HG02588 (cell line): ENCODE data around the gene ARL6IP4.
A peak's percentile ranks its signal among the peaks of the same experiment; 100 is the strongest.

ENCODE experiments used
- ATAC-seq: cut with Tn5 transposase; IDR thresholded peaks from one replicate; pipeline ENCODE4 v1.9.1; 2021; ENCODE audit warnings: mild to moderate bottlenecking, moderate library complexity; ENCODE audit not compliant: unreplicated experiment

ARL6IP4 gene

DNA sequence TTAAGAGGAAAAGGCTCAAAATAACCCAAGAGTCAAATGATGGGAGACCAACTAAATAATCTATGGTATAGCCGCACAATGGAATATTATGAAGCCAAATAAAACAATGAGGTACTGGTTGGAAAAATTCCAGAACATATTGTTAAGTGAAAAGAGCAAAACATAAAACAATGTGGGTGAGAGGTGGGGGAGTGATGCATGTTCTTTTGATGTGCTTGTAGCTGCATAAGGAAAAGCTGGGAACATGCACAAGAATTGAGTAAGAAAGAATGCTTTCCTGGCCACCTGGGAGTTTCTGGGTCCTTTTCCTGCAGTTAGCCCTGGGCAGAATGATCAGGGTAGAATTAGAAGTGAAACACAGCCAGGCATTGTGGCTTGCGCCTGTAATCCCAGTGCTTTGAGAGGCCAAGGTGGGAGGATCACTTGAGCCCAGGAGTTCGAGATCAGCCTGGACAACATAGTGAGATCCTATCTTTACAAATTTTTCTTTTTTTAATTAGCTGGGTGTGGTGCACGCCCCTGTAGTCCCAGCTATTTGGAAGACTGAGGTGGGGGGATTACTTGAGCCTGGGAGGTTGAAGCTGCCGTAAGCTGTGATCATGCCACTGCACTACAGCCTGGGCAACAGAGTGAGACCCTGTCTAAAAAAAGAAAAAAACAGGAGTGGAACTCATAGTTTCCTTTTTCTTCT, 22.1 kb upstream of the ARL6IP4 start:
- no peak for ATAC-seq

DNA sequence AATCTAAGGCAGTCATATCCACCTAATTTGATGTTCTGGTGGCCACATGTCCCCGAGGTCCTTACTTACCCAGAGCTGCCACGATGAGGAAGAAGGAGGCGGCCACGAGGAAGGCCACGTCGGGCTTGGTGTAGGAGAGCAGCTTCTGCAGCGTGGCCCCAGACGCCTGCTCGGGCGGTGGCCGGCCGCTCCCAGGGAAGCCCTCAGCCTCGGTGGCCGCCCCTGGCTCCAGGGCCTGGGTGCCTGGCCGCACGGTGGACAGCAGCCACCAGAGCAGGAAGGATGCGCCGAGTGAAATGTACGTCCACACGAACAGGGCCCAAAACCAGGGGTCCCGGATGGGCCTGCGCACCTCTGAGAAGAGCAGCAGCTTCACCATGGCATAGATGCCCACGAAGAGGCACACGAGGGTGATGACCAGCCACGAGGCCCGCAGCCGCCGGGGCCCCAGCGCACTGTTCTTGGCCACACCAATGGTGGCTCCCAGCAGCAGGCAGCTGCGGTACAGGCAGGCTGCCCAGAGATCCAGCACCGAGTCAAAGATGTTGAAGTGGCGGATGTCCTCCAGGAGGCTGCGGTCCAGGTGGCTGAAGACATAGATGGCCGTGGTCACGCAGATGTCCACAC, 20.8 kb upstream of the ARL6IP4 start:
- ATAC-seq: no peak

DNA sequence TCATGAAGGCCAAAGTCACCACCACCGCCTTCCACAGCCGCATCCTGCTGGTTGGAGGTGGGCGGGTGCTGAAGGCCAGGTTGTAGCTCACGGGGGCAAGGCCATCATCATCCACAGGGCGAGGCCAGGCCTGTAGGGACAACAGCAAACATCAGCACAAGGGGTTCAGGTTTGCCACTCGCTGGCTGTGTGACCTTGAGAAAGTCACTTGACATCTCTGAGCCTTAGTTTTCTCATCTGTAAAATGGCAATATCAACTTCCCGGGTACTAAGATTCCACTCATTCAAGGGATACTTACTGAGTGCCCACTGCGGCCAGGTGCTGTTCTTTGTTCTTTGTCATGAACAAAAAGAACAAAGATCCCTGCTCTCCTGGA, 20.3 kb upstream of the ARL6IP4 start:
- ATAC-seq: no peak

DNA sequence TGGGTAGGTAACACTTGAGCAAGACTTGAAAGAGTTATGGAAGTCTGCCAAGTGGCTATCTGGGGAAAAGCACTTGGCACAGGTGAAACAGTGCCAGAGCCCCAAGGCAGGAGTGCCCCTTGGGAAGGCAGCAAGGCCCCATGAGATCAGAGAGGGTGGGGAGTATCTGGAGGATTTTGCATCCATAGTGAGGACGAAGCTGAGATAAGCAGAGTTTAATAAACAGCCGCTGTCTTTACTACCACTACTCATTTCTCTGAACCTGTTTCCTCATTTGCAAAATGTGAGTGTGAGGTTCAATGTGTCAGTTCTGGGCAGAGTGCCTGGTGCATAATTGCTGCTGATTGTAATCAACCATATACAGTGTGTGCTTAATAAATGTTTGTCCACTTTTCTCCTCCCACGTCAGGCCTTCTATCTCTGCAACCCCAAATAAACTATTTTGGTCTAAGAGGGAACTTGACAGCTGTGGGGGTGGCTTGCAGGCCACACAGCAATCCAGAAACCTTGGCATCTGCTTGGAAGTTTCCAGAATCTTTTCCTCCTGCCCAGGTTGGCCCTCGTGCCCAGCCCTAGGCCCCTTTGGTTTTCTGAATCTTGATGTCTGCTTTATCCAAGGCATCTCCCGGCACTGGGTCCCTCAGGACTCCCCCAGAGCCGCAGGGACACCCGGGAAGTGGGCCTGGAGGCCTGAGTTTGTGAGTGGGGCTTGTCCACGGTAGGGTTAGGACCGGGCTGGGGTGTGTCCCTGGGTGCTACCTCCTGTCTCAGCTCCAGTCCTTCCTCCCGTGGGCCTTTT, 18.8 kb upstream of the ARL6IP4 start:
- ATAC-seq: no peak

DNA sequence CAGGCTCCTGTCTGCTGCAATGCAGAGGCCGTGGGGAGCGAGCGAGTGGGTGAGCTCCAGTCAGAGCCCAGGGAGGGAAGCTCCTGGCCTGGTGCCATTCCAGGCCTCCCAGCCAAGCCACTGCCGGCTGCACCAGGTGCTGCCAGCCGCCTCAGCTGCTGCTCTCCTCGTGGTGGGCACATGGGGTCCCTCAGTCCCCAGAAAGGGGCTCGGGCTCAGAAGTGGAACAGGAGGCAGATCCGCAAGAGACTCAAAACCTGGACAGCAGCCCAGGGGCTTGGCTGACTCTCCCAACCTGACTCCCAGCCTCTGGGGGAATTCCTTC, 16.6 kb upstream of the ARL6IP4 start:
- ATAC-seq: no peak

DNA sequence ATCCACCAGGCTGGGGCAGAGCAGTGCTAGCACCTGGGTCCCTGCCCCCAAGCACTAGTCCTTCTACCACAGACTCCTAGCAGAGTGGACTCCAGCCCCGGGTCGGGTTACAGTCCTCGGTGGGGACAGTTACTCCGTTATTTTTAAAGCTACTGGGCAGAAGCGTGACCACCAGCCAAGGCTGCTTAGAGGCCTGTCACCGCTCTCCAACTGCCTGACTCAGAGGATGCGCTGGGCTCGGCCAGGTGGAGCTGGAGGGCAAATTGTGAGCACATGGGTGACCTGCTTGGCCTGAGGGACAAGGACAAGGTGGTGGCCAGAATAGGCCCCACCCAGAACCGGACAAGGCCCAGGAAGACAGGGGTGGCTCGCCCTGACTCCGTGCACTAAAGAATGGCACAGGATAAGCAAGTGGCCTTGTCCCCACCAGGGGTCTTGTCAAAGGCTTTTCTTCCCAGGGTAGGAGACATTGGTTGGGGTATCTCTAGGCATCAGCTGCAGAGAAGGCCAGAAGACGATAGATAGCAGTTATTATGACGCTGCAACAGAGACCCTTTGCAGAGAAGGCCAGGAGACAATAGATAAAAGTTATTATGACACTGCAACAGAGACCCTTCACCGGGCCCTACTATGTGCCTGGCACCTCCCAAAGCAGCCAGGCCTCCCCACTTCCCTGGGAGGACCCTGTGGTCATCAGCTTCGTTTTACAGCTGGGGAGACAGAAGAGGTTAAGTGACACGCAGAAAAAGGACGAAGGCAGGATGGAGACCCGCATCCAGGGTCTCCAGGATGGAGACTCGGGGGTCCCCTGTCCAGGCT, 15.8 kb upstream of the ARL6IP4 start:
- no peak for ATAC-seq

DNA sequence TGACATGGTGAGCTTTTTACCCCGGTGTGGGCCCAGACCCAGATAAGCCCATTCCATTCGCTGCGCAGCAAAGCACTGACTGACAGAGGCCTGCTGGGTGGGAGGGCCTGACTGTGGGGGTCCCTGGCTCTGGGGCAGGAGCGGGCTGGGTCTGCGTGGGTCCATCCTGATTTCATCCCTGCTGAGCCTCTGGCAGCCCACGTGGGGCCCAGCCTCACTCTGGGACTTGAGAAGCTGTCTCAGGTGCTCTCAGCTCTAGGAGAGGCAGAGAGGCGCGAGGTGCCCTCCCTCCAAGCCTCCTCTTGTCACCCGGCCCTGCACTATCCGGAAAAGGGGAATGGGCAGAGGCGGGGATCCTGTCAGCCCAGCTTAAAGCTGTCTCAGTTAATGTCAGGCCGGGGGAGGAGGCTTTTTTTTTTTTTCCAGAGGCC, 15.1 kb upstream of the ARL6IP4 start:
- no peak for ATAC-seq

DNA sequence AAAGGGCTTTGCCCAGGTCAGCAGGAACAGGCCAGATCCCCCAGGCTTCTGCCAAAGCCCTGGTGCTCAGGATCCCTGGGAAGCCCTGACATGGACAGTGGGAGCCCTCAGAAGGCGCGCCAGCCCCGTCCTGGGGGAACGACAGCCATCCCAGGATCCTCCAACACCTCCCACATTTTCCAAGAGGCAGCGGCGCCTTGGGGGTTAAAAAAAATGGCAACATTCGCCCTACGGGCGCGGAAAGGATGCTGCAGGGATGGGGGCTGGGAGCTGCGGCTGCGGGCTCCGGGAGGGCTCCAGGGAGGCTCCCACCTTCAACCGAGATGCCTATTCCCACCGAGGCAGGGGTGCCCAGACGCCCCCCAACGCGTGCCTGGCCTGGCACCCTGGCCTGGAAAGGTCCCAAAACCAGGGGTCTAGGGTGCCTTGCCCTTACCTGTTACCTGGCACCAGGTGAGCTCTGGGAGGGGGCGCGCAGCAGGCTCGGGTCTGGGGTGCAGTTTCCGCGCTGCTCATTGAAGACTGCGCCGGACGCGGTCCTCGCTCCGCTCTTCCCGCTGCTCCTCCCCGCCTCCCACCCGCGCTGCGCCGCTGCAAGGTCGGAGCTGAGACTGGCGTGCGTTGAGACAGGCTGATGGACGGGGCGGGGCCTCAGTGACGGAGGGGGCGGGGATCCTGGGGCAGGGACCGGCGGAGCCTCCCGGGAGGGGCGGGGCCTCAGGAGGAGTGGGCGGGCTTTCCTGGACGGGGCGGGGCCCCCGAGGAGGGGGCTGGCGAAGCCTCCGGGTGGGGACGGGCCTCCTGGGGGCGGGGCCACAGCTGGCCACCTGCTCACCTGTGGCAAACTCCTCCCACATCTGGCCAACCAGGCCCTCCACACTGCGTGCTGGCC, 14.4 kb upstream of the ARL6IP4 start, which contains the start of gene ABCB9:
Gene ABCB9 (minus strand): TSS at position 613 of the 892 bp plus-strand sequence. CDS start 6,228 bp downstream, outside the sequence.
- peak; percentile 73 for ATAC-seq

DNA sequence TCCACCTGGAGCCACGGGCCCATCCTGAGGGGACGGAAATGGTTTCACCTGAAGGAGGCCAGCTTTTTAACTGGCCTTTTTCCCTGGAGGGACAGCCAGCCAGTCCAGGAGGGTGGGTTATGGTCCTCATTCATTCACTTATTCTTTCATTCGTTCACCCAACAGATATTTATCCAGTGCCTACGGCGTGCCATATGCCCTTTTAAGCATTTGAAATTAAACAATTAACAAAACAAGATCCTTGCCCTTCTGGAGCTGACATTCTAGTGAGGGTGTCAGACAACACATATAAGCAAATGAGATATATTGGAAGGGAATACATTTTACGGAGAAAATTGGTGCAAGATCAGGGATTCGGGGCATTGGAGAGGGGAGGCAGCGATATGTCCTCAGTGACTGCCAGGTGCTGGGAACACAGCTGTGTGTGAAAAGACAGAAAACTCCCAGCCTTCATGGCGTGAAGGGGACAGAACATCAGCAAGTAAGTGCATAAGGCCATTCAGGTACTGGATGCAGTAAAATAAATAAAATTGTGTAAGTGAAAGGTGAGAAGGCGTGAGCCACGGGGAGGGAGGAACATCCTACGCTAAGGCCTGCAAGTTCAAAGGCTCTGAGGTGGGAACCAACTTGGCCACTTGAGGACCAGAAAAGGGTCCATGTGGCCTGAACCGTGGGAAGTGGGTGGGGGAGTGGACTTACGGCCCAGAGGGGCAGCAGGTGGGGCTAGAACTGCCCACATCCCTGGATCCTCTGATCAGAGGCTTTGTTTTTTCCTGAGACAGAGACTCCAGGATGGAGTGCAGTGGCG, 13.5 kb upstream of the ARL6IP4 start:
- ATAC-seq: no peak

DNA sequence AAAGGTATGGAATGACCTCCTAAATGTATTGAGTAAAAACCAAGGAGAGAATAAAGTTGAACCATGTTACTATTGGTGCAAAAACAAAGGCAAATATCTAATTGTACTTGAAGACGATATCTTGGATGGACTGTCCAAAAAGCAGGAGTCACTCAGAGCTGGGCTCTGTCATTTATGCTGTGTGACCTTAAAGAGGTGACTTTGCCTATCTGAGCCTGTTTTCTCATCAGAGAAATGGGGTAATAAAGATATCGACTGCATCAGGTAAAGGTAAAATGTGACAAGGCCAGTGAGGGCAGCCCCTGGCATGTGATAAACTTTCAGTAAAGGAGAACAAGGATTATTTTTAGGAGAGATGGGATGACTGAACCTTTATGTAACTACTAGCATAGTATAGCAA, 12.4 kb upstream of the ARL6IP4 start:
- no peak for ATAC-seq

DNA sequence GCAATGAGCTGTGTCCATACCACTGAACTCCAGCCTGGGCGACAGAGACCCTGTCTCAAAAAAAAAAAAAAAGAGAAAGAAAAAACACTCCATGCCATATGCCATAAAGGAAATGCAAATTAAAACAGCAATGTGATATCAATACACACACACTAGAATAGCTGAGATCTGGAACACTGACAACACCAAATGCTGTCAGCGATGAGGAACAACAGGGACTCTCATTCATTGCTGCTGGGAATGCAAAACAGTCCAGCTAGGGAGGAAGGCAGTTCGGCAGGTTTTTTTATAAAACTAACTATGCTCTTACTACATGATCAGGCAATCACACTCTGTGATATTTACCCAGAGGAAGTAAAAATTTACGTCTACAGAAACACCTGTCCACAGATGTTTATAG, 10.8 kb upstream of the ARL6IP4 start:
- no peak for ATAC-seq

DNA sequence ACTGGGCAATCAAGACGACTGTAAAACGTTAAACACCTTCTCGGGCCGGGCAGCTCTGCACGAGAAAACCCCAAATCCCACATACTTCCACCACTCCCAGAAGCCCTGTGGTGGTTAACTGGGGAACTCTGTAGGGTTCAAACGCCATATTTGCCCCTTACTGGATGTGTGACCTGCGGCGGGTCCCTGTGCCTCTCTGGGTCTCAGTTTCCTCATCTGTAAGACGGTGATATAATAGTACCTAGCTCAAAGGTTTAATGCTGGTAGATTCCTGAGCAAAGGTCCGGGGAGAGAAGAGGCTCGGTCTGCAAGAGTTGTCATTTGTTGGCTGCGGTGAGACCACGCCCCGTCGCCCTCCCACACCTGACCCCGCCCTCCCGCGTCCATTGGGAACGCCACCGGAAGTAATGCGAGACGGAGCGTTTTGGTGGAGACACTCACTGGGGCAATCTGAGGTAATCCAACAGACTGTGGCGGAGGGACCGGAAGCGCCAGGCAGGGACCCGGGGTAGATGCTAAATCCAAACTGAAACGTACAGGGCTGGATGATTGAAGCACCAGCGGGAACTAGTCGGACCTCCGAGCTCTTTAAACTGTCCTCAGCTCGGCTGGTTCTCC, 6.1 kb upstream of the ARL6IP4 start:
- ATAC-seq: peak; percentile 73

DNA sequence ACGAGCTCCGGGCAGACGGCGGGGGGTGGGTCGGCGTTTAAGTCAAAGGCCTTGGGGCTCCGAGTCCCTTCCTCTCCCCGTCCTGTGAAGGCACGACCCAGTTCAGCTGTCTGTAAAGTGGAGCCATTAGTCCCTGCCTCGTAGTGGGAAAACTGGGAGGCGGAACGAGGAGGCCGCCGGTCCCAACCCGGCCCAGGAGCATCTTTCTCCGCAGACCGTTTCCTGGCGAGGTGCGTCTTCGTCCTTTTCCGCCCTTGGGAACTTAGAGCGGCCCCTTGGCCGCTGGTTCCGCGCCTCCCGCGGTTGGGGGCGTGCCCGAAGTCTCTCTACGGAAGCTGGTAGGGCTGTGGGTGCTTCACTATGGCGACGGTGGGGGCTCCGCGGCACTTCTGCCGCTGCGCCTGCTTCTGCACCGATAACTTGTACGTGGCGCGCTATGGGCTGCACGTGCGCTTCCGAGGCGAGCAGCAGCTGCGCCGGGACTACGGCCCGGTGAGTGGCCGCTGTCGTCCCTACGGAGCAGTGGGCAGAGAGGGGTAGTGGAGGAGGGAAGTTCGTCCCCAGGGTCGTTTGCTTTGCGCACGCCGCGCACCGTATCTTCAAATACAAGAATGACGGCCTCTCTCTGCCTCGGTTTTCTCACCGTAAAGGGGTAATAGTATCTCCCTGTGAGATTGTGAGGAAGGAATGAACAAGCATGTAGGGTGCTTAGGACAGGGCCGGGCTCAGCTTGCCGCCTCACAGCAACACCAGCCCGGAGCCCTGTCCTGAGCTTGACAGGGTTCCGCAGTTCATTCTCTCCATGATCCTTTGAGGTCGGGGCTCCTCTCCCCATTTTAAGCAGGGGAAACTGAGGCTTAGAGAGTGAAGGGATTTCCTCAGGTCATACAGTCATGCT, 5.3 kb upstream of the ARL6IP4 start, which contains the start of gene OGFOD2:
Gene OGFOD2 (plus strand): TSS at position 353 of the 898 bp plus-strand sequence. CDS start 8 bp downstream, at position 361.
- ATAC-seq: peak; percentile 56

DNA sequence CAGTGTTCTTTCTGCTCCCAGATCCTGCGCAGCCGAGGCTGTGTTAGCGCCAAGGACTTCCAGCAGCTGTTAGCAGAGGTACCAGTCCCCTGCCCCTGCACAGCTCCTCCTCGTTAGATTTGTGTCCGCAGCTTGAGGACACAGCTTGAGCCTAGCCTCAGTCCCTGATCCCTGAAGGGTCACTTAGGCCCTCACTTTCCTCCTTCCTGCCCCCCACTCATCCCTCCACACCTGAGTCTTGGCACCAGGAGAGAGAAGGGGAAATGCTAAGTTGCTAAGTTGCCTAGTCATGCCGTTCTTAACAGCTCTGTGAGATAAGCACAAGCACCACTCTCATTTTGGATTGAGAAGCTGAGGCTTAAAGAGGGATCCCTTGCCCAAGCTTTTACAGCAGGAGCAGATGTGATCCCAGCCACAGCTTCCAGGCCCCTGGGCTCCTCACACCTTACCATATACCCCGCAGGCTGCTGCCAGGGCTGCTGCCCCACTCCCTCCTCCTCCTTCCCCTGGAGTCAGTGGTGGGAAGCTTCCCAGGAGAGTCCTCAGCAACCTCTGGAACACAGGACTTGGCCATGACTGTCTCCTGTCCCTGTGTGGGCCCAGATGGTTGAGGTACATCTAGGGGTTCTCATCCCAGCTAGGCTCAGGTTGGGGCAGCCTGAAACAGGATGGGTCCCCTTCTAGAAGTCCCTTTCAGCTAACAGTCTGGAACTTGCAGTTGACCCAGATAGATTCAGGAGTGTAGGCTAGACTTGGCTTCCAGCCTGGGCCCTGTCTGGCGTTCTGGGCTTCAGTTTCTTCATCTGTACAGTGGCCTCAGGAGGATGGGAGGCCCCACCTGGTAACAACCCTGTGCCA, 4.5 kb upstream of the ARL6IP4 start:
- no peak for ATAC-seq

DNA sequence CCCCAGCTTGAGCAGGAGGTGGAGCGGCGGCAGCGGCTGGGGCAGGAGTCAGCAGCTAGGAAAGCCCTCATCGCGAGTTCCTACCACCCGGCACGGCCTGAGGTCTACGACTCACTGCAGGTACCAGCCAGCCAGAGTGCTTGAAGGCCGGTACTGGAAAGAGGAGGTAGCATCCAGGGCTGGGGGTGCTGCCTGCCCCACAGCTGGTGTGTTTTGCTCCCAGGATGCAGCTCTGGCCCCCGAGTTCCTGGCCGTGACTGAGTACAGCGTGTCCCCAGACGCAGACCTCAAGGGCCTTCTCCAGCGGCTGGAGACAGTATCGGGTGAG, 3.9 kb upstream of the ARL6IP4 start:
- ATAC-seq: no peak

DNA sequence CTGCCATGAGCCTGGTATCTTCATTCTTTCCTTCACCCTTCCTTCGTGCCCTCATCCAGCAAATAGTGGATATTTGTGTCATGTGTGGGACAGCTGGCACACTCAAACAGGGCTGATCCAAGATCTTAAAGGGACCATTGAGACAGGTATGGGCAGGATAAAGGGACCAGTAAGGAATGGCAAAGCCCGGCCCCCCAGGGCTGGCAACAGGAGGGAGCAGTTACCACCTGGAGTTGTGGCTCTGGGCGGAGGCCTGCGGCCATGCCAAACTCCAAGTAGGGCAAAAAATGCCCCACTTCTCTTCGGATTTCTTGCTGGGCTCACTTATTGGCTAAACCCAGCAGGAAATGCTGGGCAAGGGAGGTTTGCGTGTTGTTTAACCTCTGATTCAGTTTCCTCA, 3.3 kb upstream of the ARL6IP4 start:
- ATAC-seq: no peak
